IPS-NIHi11 (cell line): ENCODE measurements around the gene PIK3R1.
"Not testable (repeated sequence)": the region's sequence is repeated elsewhere in the genome, so short reads cannot be mapped to it uniquely, and the experiment has no call there.

Experiments
- DNase-seq: peaks from one replicate; pipeline ENCODE4 v3.0.0; 2012; ENCODE audit warnings: mixed read lengths, low spot score

Gene PIK3R1

DNA sequence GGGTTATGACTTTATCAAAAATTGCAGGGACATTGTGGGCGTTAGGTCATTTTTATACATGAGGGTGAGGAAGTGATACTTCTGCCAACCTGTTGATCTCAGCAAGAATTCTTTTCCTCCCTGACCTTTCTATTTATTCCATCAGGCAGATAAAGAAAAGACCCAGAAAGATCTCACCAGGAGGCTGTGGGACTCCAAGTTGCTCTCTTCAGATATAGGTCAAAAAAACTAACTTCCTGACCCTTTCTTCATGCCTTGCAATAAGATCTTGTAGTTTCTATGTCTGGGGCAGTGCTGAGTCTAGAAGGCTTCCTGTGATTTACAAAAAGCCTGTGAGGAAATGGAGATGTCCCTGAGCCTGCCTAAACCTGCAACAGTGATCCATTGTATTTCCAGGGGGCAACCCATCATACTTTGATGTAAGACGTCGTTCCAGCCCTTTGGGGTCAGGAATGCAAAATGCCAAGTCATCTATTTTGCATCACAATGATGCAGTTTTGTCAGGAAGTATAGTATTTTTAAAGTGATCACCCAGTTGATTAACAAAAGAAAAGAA is 22.0 kb upstream of the PIK3R1 start:
- peak; percentile 39 for DNase-seq

DNA sequence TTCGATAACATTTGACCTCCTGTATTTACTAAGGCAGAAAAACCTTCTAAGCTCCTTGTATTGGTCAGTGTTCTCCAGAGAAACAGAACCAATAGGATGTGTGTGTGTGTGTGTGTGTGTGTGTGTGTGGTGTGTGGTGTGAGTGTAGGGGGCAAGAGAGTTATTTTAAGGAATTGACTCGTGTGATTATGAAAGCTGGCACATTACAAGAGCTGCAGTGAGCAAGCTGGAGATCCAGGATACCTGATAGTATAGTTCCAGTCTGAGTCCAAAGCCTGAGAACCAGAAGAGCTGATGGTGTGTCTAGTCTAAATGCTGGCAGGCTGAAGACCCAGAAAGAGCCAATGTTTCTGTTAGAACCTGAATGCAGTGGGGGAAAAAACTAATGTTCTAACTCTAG is 21.2 kb upstream of the PIK3R1 start:
- no peak for DNase-seq

DNA sequence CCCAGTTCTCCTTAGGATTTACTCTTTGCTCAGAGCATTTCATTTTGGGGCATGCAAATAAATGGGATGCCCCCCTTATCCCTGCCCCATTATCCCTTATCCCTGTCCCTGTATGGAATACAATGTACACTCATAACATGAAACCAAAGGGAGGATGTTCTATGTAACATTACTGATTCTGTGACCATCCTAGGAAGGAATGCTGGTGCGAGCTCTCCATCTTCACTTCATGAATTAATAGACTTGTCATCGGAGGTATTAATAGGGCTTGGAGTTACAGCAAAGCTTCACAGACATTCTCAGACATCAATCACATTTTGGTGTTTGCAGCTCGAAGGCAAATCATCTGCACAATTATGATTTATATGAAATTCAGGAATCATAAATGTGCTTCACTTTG is 20.4 kb upstream of the PIK3R1 start:
- DNase-seq: no peak

DNA sequence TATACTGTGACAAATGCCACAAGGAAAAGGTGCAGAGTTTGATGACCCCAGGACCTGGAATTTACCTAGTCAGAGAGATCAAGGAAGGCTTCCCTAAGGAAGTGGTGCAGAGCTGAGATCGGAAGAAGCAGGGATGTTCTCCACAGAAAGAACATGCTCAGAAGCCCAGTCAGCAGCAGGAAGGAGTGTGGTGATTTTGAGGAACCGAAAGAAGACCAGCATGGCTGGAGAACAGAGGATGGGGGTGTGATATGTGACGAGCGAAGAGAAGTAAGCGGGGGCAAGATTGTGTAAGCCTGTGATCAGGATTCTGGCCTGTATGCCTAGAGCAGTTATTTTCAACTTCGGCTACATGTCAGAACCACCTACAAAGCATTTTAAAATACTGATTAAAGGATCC is 18.7 kb upstream of the PIK3R1 start:
- DNase-seq: no peak

DNA sequence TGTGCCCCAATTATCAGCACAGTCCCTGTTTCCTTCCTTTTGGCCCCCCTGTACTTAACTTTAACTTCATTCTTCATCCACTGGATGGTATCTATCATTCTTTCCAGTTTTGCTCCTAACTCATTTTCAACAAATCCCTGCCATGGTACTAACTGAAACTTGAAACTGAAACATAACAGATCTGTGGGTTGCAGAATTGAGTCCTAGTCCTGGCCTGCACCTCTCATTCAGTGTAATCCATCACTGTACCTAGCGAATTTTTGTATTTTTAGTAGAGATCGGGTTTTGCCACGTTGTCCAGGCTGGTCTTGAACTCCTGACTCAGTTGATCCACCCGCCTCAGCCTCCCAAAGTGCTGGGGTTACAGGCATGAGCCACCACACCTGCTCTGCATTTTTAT is 15.3 kb upstream of the PIK3R1 start:
- DNase-seq: no peak

DNA sequence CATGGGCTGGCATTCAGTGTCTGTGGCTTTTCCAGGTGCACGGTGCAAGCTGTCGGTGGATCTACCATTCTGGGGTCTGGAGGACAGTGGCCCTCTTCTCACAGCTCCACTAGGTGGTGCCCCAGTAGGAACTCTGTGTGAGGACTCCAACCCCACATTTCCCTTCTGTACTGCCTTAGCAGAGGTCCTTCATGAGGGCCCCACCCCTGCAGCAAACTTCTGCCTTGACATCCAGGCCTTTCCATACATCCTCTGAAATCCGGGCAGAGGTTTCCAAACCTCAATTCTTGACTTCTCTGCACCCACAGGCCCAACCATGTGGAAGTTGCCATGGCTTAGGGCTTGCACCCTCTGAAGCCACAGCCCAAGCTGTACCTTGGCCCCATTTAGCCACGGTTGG is 4.9 kb upstream of the PIK3R1 start:
- DNase-seq: not testable (repeated sequence)

DNA sequence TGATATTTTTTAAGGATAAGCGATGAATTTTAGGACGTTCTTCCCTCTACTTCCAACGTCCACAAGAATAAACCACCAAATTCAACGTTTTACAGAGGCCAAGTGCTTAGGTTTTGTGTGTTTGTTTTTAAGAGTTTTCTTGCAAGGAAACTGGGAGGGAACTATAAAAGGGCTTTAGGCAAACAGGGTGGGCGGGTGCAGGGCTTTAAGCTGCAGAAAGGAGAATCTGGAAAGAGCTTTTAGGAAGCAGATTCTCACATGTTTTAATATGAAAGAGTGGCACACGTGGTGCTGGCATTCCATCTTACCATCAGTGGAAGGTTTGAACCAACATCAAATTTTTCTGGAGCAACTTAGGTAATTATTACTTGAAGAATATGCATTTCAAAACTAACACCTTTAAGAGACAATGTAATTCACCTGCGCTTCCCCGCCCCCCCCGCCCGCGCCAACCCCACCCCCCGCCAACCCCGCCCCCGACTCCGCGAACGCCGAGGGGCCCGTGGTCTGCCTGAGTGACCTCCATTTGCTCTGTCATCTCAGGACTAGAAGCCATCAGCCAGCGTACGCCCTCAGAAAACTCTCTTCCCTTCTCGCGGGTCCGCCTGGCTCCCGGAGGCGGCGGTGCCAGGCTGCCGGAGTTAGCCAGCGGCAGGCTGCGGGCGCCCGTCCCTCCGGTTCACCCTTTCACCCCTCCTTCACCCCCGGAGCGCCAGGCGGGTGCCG is 911 bp upstream of the PIK3R1 start:
- peak; percentile 68 for DNase-seq

DNA sequence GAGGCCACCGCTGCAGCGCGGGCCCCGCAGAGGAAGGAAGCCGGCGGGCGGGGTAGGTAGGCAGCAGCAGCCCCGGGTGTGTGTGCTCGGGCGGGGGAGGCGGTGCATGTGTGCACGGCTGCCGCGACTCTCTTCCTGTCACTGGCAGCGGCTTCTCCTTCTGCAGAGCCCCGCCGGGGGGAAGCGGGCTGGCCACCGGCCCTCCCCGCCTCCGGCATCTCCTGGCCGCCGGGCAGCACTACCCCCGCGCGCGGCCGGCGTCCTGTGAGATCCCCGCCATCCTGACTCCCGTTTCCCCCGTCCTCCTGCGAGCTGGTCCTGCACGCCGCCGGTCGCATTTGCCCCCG is 315 bp downstream of the PIK3R1 start:
- no peak for DNase-seq

DNA sequence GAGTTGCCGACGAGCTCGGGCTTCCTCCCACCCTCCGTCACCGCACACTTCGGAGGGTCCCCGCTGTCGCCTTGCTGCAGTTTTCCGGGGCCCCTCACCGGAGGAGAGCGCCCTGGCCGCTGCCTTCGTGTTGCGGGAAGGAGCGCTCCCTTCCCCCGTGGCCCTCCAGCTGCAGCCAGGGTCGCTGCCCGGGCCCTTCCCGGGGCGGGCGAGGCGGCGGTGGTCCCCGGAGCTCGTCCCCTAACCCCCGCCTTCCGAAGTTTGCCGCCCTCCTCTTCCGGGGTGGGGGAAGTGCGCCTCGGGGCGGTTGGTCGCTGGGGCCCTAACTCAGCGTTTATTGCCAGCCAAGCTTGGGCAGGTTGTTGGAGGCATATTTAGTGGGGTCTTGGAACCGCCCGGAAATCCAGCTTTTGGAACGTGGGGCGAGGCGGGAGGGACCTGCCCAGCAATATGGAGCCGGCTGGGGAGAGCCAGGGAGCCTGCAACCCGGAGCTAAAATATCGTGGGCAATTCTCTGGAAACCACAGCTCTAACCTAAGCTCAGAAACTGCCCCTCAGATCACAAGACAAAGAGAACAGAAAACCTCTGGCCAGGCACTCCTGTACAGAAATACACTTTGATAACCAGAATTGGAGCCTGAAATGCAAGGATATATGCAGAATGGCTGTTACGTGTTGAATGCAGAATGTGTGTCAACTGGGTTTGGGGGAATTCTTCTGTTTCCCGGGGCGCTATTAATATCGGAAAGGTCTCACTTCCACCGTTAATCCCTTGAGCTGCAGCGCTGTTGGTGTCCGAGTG is 890 bp downstream of the PIK3R1 start:
- peak; percentile 70 for DNase-seq

DNA sequence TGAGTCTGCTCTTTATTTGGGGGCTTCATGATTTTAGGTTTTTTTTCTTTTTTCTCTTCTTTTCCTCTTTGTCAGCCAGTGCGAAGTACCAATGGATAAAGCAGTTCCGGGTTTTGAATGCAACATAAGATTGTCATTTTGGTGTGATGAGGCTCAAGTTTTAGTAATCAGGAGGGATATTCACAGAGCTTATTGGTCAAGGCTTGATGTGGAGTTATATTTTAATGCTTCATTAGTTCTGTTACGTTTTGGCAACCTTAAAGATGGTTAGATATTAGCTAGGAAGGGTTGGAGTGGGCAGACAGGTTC is 1.4 kb downstream of the PIK3R1 start:
- DNase-seq: no peak

DNA sequence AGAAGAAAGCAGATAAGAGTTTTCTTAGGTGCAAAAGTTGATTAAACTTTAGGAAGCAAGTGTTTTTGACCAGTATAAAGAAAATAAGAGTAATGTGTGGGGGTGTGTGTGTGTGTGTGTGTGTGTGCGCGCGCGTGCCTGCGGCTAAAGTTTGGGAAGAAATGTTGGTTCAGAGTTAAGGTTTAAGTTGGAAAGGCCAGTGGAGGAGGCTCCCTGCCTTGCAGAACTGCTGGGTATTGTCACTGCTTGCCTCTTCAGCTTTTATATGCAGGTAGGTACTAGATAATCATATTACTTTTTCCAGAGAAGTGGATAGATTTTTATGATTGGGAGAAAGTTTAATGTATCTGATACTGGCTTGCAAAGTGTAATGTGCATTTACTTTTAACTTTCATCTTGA is 2.0 kb downstream of the PIK3R1 start:
- no peak for DNase-seq

DNA sequence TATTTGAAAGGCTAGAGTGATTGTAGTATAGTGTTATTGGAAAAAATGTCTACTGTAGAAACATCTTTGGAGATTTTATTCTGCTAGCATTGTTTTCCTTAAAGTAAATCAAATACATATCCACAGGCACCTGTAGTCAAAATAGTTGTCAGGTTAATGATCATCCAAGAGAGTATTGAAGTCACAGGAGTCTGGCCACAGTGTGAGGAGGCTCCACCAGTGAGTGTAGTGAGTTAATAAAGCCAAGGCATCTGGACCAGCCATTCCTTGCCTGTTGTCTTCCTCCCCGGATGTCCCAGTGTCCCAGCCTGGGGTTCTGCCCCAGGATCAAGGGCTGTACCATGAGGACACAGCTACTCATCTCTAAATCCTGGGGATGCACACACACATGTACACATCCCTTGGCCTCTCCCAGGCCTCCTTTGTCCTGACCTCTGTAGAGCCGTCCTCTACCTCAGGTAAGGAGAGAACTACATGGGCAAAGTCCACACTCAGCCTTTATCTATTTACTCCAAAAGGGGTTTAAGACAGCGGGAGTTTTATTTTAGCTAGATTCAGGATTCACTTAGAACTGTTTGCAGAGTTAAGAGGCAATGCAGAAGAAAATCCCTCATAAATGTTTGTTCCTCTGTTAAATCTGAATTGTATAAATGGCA is 3.7 kb downstream of the PIK3R1 start:
- DNase-seq: no peak

DNA sequence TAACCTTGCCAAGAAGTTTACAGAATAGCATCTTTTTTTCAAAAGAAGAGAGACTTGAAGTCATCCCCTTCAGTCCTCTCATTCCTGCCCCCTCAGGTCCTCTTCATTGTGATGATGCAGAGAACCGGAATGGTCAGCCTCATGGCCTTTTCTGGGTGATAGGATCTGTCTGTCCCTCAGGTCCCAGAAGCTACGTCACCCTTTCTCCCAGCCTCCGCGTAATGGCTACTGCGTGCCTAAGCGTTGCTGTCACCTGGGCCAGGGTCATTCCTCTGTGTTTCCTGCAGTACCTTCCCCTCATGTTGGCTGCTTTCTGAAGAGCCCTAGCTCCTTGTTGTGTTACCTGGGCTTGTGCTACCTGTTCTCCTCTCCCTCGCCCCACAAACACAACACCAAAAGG is 4.7 kb downstream of the PIK3R1 start:
- no peak for DNase-seq

DNA sequence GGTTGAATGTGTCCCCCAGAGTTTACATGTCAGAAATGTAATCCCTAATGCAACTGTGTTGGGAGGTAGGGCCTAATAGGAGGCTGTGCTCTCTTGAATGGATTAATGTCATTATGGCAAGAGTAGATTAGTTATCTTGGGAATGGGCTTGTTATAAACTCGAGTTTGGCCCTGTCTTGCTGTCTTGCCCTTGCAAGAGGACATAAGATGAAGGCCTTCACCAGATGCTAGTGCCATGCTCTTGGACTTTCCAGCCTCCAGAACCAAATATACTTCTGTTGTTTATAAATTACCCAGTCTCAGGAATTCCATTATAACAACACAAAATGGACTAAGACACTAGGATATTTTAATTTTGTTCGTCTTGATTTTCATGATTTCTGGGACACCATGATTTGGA is 5.4 kb downstream of the PIK3R1 start:
- no peak for DNase-seq

DNA sequence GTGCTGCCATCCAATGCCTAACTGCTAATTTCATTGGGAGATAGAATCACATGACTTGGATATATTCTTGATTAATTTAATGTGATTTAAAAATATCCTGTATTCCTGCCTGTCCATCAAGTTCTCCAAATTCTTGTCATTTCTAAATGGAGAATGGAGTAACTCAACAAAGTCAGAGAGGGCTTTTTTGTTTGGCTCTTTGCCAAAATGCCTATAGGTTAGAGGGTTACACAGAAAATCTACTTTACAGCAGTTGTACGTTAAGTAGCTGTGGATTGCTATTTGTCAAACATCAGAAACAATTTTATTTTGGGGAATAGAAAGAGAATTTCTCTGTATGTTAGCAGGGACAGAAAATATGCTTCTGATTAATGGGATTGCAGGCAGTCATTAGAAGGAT is 5.9 kb downstream of the PIK3R1 start:
- no peak for DNase-seq

DNA sequence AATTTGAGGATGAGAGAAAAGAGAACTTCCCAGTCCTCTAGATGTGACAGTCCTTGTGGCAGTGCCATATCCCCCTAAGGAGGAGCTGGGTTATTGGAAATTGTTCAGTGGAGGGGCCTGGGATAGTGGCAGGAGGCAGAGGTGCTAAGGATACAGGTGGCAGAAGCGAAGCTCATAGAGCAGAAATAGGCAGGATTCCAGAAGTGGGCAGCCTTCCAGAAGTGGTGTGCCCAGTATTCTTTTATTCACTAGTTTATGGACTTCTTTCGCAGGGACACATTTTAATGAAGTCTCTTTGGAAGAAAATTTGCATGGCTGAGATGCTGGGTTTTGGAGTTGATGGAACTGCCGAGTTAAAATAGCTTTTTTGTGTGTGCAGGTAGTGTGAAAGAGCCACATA is 6.8 kb downstream of the PIK3R1 start:
- DNase-seq: no peak

DNA sequence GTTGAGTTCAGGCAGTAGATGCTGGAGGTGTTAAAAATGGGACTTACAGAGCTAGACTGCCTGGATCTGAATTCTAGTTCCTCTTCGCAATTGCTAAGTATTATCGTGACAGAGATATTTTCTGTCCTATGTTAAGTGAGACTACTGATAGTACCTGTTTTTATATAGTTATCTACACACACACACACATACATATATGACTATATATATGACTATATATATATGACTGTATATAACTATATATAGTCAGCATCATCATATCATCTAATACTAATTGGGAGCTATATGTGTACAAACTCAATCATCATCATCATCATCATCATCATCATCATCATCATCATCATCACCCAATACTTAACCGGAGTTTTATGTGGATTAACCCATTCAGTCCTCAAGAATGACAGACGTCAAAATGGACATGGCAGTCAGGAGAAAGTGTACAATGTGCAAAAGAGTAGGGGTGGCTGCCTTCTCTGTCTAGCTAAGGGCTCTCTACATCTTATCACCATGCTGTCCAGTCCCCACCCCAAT is 7.3 kb downstream of the PIK3R1 start:
- DNase-seq: no peak

DNA sequence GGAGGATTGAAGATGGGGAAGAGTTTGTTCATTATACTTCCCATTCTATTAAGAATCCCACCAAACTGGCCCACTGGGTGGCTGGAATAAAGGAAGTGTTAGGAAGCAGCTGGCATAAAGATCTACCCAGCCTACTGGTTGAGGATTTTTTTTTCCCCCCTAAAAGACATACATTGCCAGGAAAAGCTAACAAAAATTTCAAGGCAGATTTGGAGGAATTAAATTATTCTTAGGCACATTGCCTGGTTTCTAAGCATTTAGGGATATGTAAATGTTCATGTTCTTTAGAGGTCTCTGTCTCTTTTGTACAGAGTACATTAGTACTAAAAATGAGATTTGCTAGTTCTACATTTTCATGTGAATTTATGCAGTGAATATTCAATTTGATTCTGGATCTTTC is 8.3 kb downstream of the PIK3R1 start:
- no peak for DNase-seq

DNA sequence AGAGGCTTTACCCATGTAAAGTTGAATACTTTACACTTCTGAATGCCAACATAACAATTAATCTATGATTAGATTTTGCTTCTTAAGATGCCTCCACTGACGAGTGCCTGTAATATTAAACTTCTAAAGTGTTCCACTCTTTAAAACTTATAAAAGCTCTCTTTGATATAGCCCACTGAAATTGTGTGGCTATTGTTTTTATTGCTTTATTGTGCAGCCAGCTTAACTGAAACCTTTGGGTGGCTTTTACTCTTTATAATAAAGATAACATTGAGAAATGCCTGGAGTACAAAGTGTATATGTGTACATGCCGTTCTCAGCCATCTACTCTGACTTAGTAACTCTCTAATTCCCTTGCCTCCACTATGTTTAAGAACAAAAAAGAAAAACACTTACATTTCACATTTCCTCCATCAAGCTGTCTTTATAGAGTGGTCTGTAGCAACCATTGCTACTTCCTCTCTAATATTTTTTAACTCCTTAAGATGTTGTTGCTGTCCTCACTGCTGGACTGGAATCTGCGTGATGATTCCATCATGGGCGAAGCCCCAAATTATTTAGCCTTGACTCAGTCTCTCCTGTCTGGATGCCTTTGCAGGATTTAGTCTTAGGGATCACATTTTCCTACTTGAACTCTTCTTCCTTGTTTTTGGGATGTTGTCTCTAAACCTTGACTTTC is 9.1 kb downstream of the PIK3R1 start:
- DNase-seq: no peak

DNA sequence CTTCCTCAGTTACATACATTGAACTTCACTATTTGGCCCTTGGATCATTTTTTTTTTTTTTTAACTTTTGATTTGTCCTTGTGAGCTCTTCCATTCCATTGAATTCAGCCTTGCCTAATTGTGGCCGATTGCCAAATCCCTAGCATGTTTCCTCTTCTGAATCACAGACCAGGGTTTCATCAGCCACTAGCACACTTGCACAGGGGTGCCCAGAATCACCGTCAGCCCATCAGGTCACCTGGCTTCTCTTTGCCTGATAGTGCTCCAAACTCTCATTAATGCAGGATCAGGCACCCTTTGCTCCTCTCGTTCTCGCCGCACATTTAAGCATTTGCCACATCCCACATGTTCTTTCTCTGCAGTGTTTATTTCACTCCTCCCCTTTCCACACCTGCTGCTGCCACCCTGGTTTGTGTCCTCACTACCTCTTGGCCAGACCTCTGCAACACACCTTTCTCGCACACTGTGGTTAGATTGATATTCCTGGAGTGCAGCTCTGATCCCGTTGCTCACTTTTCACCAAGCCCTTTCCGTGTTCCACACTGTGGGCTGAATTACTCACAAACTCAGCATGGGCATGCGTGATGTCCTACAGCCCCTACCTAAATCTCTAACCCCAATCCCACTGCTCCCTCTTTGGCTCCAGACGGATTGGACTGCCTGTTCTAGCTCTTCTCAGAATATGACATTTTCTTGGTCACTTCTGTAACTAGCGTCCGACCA is 9.8 kb downstream of the PIK3R1 start:
- DNase-seq: no peak

DNA sequence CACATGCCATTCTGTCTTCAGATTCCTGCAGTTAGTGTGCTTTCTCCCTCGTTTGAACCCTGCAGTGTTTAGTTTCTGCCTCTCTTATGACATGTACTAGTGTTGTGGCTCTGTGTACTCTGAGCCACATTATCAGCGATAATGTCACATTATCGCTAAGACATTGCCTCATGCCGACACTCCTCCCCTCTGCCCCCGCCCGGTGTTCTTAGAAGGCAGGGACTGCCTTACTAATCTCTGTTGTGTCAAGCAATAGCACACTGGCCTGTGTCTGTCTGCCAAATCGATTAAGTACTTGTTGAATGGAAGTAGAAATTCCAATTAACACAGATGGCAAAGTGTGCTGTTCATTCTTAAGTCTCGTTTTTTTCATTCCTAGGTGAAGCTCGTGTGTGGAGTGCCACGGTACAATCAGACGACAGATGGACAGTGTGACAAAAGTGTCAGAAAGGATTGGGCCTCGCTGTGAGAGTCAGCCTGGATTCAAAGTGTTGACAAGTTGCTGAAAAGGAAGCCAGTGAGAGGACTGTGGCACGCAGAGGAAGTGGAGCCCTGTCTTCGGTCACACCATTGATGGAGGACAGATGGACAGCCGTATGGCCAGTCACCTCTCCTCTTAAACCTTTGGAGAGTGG is 10.5 kb downstream of the PIK3R1 start:
- DNase-seq: no peak
